ENCODE measurements around the gene MAP3K8. TPM values are rescaled to one million over a fixed set of nuclear protein-coding genes. Genes with fewer than 3 reads are reported as not detected.

MAP3K8 gene
- total and polyA plus RNA-seq, 2 donors (not counting 3 experiments of a cell fraction or from before 2014, with no cell fraction given), result 5.2 to 10.6 TPM

GRCh38 chr10:30422151-30422695, 11.8 kb upstream of the MAP3K8 start:
- DNase-seq (ENCODE audit: low read depth, low spot score) (no peak), FAIRE-seq (no peak)
- Histone ChIP-seq H3K4me3 (replicated peaks in 1 of 3; ENCODE audit: insufficient read depth in 1 of 3, low read depth in 1 of 3, low read length in 3 of 3) (no peak overlapping the region), H4K20me1 (replicated peaks; ENCODE audit: control insufficient read depth, extremely low read depth, insufficient read depth, low read length) (no peaks in the 10 kb centered on the region), H3K4me1 (ENCODE audit: control insufficient read depth, extremely low read depth, insufficient read depth, low read length) (peaks cover 5% of the 10 kb centered on the region), H3K27me3 (ENCODE audit: control insufficient read depth in 2 of 2, insufficient read depth in 2 of 2, low read length in 2 of 2) (no peaks in the 10 kb centered on the region), H3K36me3 (ENCODE audit: control insufficient read depth in 2 of 2, extremely low read depth in 1 of 2, insufficient read depth in 2 of 2, low read length in 2 of 2) (no peaks in the 10 kb centered on the region), H3K4me2 (ENCODE audit: insufficient read depth, low read length) (no peak overlapping the region), H3K9me3 (replicated peaks; ENCODE audit: control insufficient read depth, insufficient read depth, low read length) (no peaks in the 10 kb centered on the region), H2AFZ (ENCODE audit: low read depth, low read length) (no peak overlapping the region), H3K9ac (replicated peaks; ENCODE audit: extremely low read depth, insufficient read depth, low read length) (no peak overlapping the region), H3K9me1 (replicated peaks; ENCODE audit: control insufficient read depth, extremely low read depth, insufficient read depth, low read length) (no peaks in the 10 kb centered on the region), H3K27ac (ENCODE audit: insufficient read depth, low read depth, low read length) (no peak overlapping the region), H3K79me2 (ENCODE audit: control insufficient read depth, insufficient read depth, low read length) (no peaks in the 10 kb centered on the region)
- no peak for TF ChIP-seq JUN (IDR thresholded peaks at IDR 0.05; ENCODE audit: borderline replicate concordance, insufficient read depth, insufficient read length, low read depth)
- no peak for TF ChIP-seq MYC (IDR thresholded peaks at IDR 0.05; ENCODE audit: low read depth, low read length)
- no peak for TF ChIP-seq EZH2 (IDR thresholded peaks at IDR 0.05; ENCODE audit: borderline replicate concordance, low read depth, low read length, severe bottlenecking)
- TF ChIP-seq POLR2AphosphoS5 (IDR thresholded peaks at IDR 0.05; ENCODE audit: insufficient read depth, low read depth, low read length), result no peak
- no peak for TF ChIP-seq CTCF (IDR thresholded peaks at IDR 0.05; ENCODE audit: extremely low read depth in 1 of 2, insufficient read depth in 1 of 2, low read depth in 1 of 2, low read length in 2 of 2)
- no peak for TF ChIP-seq MAX (IDR thresholded peaks at IDR 0.05; ENCODE audit: insufficient read depth, insufficient read length)
- TF ChIP-seq GATA2 (IDR thresholded peaks at IDR 0.05; ENCODE audit: insufficient read depth, insufficient read length, low read depth, low read length), result no peak
- no peak for TF ChIP-seq POLR2A (IDR thresholded peaks at IDR 0.05; ENCODE audit: low read depth, low read length)
- no peak for TF ChIP-seq FOS (IDR thresholded peaks at IDR 0.05; ENCODE audit: borderline replicate concordance, insufficient read depth, low read length)
- intact Hi-C loops (cut with micrococcal nuclease) (no loop called here), dilution Hi-C loops (cut with MboI; ENCODE audit: extremely low pct_ligation_motif_present, low sequenced_read_pairs) (no loop called here)
- POLR2A ChIA-PET, result no interaction called here
- CTCF ChIA-PET, result interaction anchor here (1.2 kb wide), 1 partner anchor 169 kb away, joined by 4 read pairs; no protein-coding TSS in a partner anchor
- BruUV-seq (replicated peaks), result no TSS peak

All from endothelial cell of umbilical vein (primary cell).